Measurements from ENCODE around the gene SPNS2. TPM values are rescaled to one million over a fixed set of nuclear protein-coding genes. Genes with fewer than 3 reads are reported as not detected.
A peak's percentile ranks its signal among the peaks of the same experiment; 100 is the strongest.

Gene SPNS2
- total and polyA plus RNA-seq, 2 experiments from 2014 or later, result 1.7 to 2.3 TPM

- Mint-ChIP-seq H3K4me3 (no peak overlapping the region; the same call in 2 of the 3 replicates), H3K4me1 (peaks cover 11% of the 10 kb centered on the region), H3K27ac (no peak overlapping the region), H3K27me3 (ENCODE audit: insufficient read depth, low read depth, poor library complexity) (peaks cover 28% of the 10 kb centered on the region), H3K9me3 (no peaks in the 10 kb centered on the region; the same call in 2 of the 3 replicates), H3K36me3 (ENCODE audit: low read depth) (no peaks in the 10 kb centered on the region)
- H3F3A ChIP-seq (replicated peaks; ENCODE audit: low read depth), result peaks cover 7% of the 10 kb centered on the region; the same call in 1 of the 2 replicates
- ATAC-seq, result peak; percentile 93
- H2AFZ ChIP-seq, result no peak overlapping the region
- H3K27ac ChIP-seq (ENCODE audit: low read depth), result no peak overlapping the region
- H3K4me3 ChIP-seq, result no peak overlapping the region
- TF ChIP-seq EZH2 (IDR thresholded peaks at IDR 0.05; ENCODE audit: low read depth, unreplicated experiment), result no peak
- peak; percentile 98 for TF ChIP-seq REST (IDR thresholded peaks at IDR 0.05; ENCODE audit: unreplicated experiment)
- no peaks in the 10 kb centered on the region for H3K9me2 ChIP-seq (ENCODE audit: insufficient read depth)
- H3K79me2 ChIP-seq (replicated peaks; ENCODE audit: insufficient read depth), result no peaks in the 10 kb centered on the region
- no peaks in the 10 kb centered on the region for H3K36me3 ChIP-seq (ENCODE audit: insufficient read depth)
- no peaks in the 10 kb centered on the region; the same call in 1 of the 2 replicates for H3K4me1 ChIP-seq (ENCODE audit: insufficient read depth)
- H4K20me1 ChIP-seq (replicated peaks; ENCODE audit: insufficient read depth), result no peaks in the 10 kb centered on the region; the same call in none of the 2 replicates
- no peak overlapping the region for H3K4me2 ChIP-seq
- H3K27me3 ChIP-seq (ENCODE audit: insufficient read depth), result peaks cover 21% of the 10 kb centered on the region
- peak; percentile 96 for DNase-seq (ENCODE audit: low spot score)
These were observed 5.7 kb upstream of the SPNS2 start for GRCh38 chr17:4492721-4493561.

- H3K27ac Mint-ChIP-seq, result no peak overlapping the region
- peaks cover 58% of the 10 kb centered on the region for H3K27me3 Mint-ChIP-seq (ENCODE audit: insufficient read depth, low read depth, poor library complexity)
- H3K4me1 ChIP-seq (ENCODE audit: insufficient read depth), result peaks cover 4% of the 10 kb centered on the region; the same call in 1 of the 2 replicates
- no peak overlapping the region for H3K27ac ChIP-seq (ENCODE audit: low read depth)
- no peaks in the 10 kb centered on the region for H3K79me2 ChIP-seq (replicated peaks; ENCODE audit: insufficient read depth)
- no peaks in the 10 kb centered on the region; the same call in none of the 2 replicates for H4K20me1 ChIP-seq (replicated peaks; ENCODE audit: insufficient read depth)
- ATAC-seq, result no peak
- H3K4me2 ChIP-seq, result no peak overlapping the region
- H3K4me3 ChIP-seq, result no peak overlapping the region
- H3K9me3 Mint-ChIP-seq, result no peaks in the 10 kb centered on the region
- peak overlapping the region; percentile 37; the same call in 2 of the 3 replicates for H3K4me3 Mint-ChIP-seq
- H3K9me2 ChIP-seq (ENCODE audit: insufficient read depth), result no peaks in the 10 kb centered on the region
- no peak for DNase-seq (ENCODE audit: low spot score)
- peaks cover 7% of the 10 kb centered on the region; the same call in 1 of the 2 replicates for H3F3A ChIP-seq (replicated peaks; ENCODE audit: low read depth)
- H3K27me3 ChIP-seq (ENCODE audit: insufficient read depth), result peaks cover 55% of the 10 kb centered on the region
- no peak overlapping the region for H2AFZ ChIP-seq
- H3K36me3 Mint-ChIP-seq (ENCODE audit: low read depth), result no peaks in the 10 kb centered on the region
- no peaks in the 10 kb centered on the region for H3K36me3 ChIP-seq (ENCODE audit: insufficient read depth)
- H3K4me1 Mint-ChIP-seq, result peaks cover 24% of the 10 kb centered on the region
- no peak for TF ChIP-seq ZNF114 (CRISPR knock-in tag; IDR thresholded peaks at IDR 0.05)
- no peak for TF ChIP-seq JUNB (IDR thresholded peaks at IDR 0.05; ENCODE audit: unreplicated experiment)
- TF ChIP-seq NANOG (IDR thresholded peaks at IDR 0.05; ENCODE audit: borderline replicate concordance), result no peak
- TF ChIP-seq POLR2AphosphoS5 (IDR thresholded peaks at IDR 0.05; ENCODE audit: low read depth), result no peak
- TF ChIP-seq STAT1 (IDR thresholded peaks at IDR 0.05; ENCODE audit: unreplicated experiment), result no peak
- TF ChIP-seq EZH2 (IDR thresholded peaks at IDR 0.05; ENCODE audit: low read depth, unreplicated experiment), result no peak
- no peak for TF ChIP-seq ZNF331 (CRISPR knock-in tag; IDR thresholded peaks at IDR 0.05; ENCODE audit: low read depth)
- no peak for TF ChIP-seq CTCF (conservative IDR thresholded peaks at IDR 0.05; ENCODE audit: low read depth in 2 of 2)
- TF ChIP-seq, protein P1, sequence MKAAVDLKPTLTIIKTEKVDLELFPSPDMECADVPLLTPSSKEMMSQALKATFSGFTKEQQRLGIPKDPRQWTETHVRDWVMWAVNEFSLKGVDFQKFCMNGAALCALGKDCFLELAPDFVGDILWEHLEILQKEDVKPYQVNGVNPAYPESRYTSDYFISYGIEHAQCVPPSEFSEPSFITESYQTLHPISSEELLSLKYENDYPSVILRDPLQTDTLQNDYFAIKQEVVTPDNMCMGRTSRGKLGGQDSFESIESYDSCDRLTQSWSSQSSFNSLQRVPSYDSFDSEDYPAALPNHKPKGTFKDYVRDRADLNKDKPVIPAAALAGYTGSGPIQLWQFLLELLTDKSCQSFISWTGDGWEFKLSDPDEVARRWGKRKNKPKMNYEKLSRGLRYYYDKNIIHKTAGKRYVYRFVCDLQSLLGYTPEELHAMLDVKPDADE (IDR thresholded peaks at IDR 0.05), result no peak
- no peak for TF ChIP-seq EZH2phosphoT487 (IDR thresholded peaks at IDR 0.05; ENCODE audit: unreplicated experiment)
These were observed 1.4 kb upstream of the SPNS2 start for GRCh38 chr17:4497101-4497824.

All from GM23338 (cell line).